GM21381 (cell line): ENCODE results near the gene RSPO3.
"Not testable (repeated sequence)": the region's sequence is repeated elsewhere in the genome, so short reads cannot be mapped to it uniquely, and the experiment has no call there.

Source experiments
- ATAC-seq: cut with Tn5 transposase; IDR thresholded peaks from one replicate; pipeline ENCODE4 v1.9.1; 2021; ENCODE audit warnings: mild to moderate bottlenecking, moderate library complexity; ENCODE audit not compliant: unreplicated experiment

RSPO3 gene

GRCh38 chr6:127199470-127199869 lies 81.0 kb downstream of the RSPO3 start:
- ATAC-seq: no peak

- no peak for ATAC-seq
Measured at GRCh38 chr6:127200114-127200513, 81.6 kb downstream of the RSPO3 start.

GRCh38 chr6:127201321-127201720 lies 82.8 kb downstream of the RSPO3 start:
- no peak for ATAC-seq

GRCh38 chr6:127202676-127203075 lies 84.2 kb downstream of the RSPO3 start:
- ATAC-seq: no peak

GRCh38 chr6:127204281-127204680 lies 85.8 kb downstream of the RSPO3 start:
- no peak for ATAC-seq

GRCh38 chr6:127205036-127205435 lies 86.6 kb downstream of the RSPO3 start:
- no peak for ATAC-seq

GRCh38 chr6:127206531-127207095 lies 88.1 kb downstream of the RSPO3 start:
- no peak for ATAC-seq

GRCh38 chr6:127207591-127208120 lies 89.2 kb downstream of the RSPO3 start:
- ATAC-seq: no peak

GRCh38 chr6:127210725-127211124 lies 92.3 kb downstream of the RSPO3 start:
- ATAC-seq: no peak

- ATAC-seq: no peak
Measured at GRCh38 chr6:127212376-127212775, 93.9 kb downstream of the RSPO3 start.

- ATAC-seq: not testable (repeated sequence)
Measured at GRCh38 chr6:127214032-127214431, 95.6 kb downstream of the RSPO3 start.

- not testable (repeated sequence) for ATAC-seq
Measured at GRCh38 chr6:127214531-127214930, 96.1 kb downstream of the RSPO3 start.

- ATAC-seq: no peak
Measured at GRCh38 chr6:127215931-127216330, 97.5 kb downstream of the RSPO3 start.

GRCh38 chr6:127216810-127217789 lies 98.6 kb downstream of the RSPO3 start:
- no peak for ATAC-seq

- ATAC-seq: no peak
Measured at GRCh38 chr6:127219869-127220268, 101.4 kb downstream of the RSPO3 start.

GRCh38 chr6:127221201-127221600 lies 102.7 kb downstream of the RSPO3 start:
- no peak for ATAC-seq

- ATAC-seq: no peak
Measured at GRCh38 chr6:127222418-127222817, 103.9 kb downstream of the RSPO3 start.

- no peak for ATAC-seq
Measured at GRCh38 chr6:127225497-127225896, 107.0 kb downstream of the RSPO3 start.

- ATAC-seq: not testable (repeated sequence)
Measured at GRCh38 chr6:127233819-127234218, 115.3 kb downstream of the RSPO3 start.

GRCh38 chr6:127243501-127243900 lies 125.0 kb downstream of the RSPO3 start:
- ATAC-seq: no peak
